Epithelial cell of esophagus (primary cell): Measurements from ENCODE around the gene RBMS2.
"Not testable (repeated sequence)": the region's sequence is repeated elsewhere in the genome, so short reads cannot be mapped to it uniquely, and the experiment has no call there.

Experiments
- DNase-seq: peaks from one replicate; pipeline ENCODE4 v3.0.0; 2010; ENCODE audit warnings: low read depth
- H3K4me3 ChIP-seq: 2 replicates; pipeline ENCODE4 v1.5.1; 2011; ENCODE audit warnings: mild to moderate bottlenecking, low read length, control low read depth
- CTCF ChIP-seq: IDR thresholded peaks from 2 replicates; pipeline ENCODE4 v1.5.1; 2011; ENCODE audit warnings: low read depth, mild to moderate bottlenecking, low read length, control low read depth, inconsistent platforms; ENCODE audit not compliant: insufficient read depth; ENCODE audit errors: missing control alignments

Gene RBMS2

GRCh38 chr12:56496704-56497103 lies 24.9 kb upstream of the RBMS2 start:
- not testable (repeated sequence) for DNase-seq, H3K4me3 ChIP-seq
- peak; percentile 51 for TF ChIP-seq CTCF

GRCh38 chr12:56498126-56498902 lies 23.3 kb upstream of the RBMS2 start:
- not testable (repeated sequence) for DNase-seq, H3K4me3 ChIP-seq

- not testable (repeated sequence) for H3K4me3 ChIP-seq, DNase-seq
Measured at GRCh38 chr12:56499452-56499851, 22.2 kb upstream of the RBMS2 start.

- DNase-seq, H3K4me3 ChIP-seq: not testable (repeated sequence)
Measured at GRCh38 chr12:56499879-56500278, 21.7 kb upstream of the RBMS2 start.

- H3K4me3 ChIP-seq = no peak overlapping the region
- no peak for DNase-seq
- TF ChIP-seq CTCF = no peak
Measured at GRCh38 chr12:56510786-56511185, 10.8 kb upstream of the RBMS2 start.

GRCh38 chr12:56514014-56514318 lies 7.7 kb upstream of the RBMS2 start:
- H3K4me3 ChIP-seq, DNase-seq: not testable (repeated sequence)

- peak; percentile 82 for DNase-seq
- H3K4me3 ChIP-seq = no peak overlapping the region
- no peak for TF ChIP-seq CTCF
Measured at GRCh38 chr12:56517854-56518253, 3.8 kb upstream of the RBMS2 start.

GRCh38 chr12:56518570-56518969 lies 3.0 kb upstream of the RBMS2 start:
- TF ChIP-seq CTCF = no peak
- peak; percentile 76 for DNase-seq
- H3K4me3 ChIP-seq = no peak overlapping the region

- no peak for DNase-seq
Measured at GRCh38 chr12:56520048-56520447, 1.6 kb upstream of the RBMS2 start.

More at GRCh38 chr12:56520048-56520447, 1.6 kb upstream of the RBMS2 start:
- no peak for TF ChIP-seq CTCF
- H3K4me3 ChIP-seq = no peak overlapping the region
